GM21381 (cell line): Measurements from ENCODE around the gene FHDC1.

Source experiments
- ATAC-seq: cut with Tn5 transposase; IDR thresholded peaks from one replicate; pipeline ENCODE4 v1.9.1; 2021; ENCODE audit warnings: mild to moderate bottlenecking, moderate library complexity; ENCODE audit not compliant: unreplicated experiment

The FHDC1 gene

DNA sequence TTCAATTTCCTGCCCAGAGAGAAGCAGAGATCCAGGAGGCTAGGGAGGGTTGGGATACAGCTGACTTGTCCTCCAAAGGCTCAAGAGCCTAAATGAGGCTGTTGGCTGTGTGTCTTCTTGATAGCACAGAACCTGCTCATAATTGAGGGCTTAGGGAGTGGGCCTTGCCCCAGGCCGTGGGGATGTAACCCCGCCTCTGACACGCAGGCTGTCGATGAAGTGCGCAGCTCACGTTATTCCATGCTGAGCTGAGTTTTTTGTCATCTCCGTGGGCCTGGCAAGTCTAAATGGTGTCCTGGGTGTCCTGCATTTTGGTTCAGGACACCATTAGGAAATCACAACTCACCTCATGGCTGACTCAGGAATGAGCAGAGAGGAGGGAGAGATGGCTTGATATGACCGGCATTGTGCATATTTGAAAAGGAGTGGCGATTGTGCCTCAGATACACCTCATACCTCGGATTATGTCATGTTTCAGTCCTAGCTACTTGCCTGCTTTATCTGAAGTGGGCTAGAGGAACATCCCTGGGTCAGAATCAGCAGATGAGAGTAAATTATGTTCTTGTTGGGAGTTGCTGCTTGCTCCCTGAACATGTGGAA lies 43.7 kb downstream of the FHDC1 start:
- no peak for ATAC-seq

DNA sequence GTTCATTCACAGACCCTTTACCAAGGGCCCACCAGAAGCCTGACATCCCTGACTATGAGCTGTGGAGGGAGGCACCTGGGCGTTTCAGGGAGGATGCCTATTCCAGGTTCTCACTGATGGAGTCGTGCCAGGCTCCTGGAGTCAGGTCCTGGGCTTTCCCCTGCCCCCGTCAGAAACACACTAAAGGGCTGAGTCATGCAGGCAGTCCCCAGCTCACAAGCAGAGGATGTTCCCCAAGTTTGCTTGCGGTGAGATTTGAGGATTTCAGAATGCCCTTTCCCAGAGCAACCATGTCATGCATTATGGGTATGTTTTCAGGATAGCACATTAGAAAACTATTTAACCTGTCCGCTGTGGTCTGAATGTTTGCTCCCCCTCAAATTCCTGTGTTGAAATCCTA lies 45.2 kb downstream of the FHDC1 start:
- no peak for ATAC-seq

DNA sequence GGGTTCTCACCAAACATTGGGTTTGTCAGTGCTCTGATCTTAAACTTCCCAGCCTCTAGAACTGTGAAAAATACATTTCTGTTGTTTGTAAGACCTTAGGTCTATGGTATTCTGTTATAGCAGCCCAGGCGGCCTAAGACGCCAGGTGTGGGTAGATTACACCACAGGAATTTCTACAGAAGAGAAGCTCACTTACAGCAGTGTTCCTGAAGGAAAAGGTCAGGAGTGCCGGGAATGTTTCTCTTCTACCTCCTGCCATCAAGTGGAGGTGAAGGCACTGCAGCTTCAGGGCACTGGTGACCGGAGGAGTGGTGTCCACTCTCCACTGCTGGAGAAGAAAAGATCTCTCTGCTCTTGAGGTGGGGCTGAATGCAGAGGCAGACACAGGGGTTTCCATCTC lies 45.7 kb downstream of the FHDC1 start:
- ATAC-seq: no peak

DNA sequence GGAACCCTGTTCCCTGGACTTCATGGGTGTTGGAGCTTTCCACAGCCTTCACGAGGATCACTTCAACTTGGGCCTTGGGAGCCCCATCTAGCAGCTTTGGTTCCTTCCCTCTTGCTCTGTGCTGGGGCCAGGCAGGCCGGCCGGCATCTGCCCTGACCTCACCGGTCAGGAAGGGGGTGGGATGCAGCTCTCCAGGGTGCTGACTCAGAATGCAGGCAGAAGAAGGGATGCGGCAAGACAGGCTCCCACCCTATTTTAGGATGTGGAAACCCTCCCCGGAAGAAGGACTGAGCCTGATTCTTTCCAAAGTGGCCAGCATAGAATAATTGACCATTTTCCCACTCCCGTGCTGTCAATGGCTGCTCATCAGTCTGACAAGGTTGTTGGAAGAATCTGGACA lies 47.1 kb downstream of the FHDC1 start:
- no peak for ATAC-seq

DNA sequence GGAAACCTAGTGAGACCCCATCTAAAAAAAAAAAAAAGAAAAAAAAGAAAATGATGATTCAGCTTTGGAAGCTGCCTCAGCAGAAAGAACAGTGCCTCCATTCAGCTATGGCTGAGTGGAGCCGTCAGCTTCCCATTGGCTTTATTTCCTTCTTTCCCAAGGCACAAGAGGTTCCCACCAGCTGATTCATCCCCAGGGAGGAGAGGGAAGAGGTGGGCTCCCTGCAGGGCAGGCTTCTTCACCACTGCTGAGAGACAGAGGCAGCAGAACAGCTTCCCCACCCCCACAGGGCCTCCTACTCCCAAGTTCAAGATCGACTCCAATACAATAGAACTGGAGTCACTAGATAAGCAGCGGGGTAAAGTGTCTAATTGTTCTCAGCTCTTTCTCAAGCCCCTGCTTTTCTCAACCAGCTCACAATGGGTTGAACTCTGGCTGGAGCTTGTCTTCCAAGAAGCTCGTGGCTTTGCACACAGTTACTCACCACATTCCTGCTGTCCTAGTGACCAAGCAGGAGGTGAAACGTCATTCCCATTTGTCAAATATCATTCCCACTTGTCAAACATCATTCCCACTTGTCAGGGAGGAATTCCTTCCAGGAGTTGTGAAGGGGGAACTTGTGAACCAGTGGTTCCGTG lies 47.8 kb downstream of the FHDC1 start:
- no peak for ATAC-seq

DNA sequence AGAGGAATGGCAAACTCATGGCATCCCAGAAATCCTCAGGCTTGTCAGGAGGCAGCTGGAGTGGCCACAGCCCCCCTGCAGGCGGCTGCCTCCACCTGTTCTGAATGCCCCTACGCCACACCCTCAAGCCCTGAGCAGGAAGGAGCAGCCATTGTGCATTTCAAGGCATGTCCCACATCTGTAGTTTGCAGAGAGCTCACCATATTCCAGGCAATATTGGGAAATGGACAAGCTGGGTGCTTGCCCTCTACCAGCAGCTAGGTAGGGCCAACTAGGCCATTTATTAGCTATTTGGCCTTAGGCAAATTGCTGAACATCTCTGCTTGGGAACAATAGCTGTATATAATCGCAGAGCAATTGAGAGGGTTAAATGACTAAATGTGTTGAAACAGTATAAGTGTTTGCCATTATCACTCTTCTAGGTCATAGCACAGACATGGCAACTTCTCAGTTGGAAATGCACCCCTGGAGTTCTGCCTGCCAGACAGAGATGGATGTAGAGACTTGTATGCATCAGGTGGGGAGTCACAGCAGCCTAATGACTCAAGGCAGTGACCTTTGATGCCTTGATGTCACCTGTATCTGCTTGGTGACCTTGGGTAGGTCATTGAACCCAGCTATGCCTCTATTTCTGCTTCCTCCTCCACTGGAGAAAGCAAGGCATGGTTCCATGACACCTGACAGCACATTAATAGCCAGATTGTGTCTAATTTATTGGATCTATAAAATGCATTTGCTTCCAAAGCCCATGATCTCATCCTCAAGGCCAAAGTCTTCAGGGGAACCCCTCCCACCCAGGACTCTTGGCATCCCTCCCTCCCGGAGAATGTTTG lies 52.8 kb downstream of the FHDC1 start:
- no peak for ATAC-seq

DNA sequence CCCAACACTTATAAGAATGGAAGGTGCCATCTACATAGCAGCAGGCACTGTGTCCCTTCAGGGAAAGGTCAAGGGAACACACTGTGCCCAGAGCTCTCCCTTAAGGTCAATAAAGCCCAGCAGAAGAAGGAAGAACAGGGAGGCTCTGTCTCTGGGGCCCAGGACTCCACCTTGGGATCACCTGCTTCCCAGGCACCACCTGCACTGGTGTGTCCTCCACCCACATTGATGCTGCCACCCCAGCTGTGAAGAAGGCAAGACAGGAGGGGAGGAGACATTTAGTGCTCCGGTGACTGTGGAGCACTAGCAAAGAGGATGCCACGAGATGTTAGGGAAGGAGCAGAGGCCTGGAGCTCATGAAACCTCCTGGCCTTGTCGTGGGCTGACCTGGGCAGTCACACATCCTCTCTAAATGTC lies 53.4 kb downstream of the FHDC1 start:
- no peak for ATAC-seq

DNA sequence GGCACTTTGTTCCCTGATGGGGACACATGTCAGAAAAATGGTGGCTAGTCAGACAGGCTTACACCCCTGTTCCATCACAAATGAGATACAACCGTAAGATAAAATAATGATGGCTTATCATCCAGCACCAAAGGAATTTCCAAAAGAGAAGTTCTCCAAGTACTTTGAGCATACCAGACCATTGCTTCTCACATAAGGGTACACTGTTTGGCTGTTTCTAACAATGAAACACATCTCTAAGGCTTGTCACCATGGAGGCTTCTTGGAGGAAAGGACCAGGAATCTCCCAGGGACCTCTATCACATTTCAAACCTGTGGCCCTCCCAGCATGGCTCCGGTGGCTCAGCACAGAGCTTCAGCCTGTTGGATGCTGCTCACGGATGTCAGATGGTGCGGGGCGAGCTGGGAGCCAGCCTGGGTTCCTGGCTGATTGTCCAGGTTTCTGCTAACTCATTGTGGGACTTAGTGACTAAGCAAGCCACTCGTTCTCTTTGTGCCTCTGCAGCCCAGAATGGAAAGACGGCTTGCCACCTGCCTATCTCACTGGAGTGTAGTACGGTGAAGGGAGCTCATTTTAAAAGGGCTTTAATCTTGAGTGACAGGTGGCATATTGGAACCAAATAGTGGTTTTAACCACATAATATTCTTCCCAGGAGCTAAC lies 54.5 kb downstream of the FHDC1 start:
- no peak for ATAC-seq

DNA sequence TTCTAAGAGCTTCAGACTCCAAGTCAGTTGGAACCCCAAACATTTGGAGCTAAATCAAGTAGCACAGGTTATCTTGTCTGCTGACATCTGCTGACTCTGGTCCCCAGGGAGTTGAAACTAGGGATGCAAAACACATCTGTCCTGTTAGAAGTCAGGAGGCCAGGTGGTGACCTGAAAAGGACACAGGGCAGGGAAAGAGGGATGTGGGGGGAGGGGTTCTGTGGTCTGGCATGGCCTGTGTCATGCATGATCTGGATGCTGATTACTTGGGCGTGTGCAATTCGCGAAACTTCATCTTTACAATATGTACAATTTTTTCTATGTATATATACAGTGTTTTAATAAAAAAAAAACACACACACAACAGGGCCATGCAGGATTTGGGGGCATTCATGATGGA lies 55.3 kb downstream of the FHDC1 start:
- ATAC-seq: no peak

DNA sequence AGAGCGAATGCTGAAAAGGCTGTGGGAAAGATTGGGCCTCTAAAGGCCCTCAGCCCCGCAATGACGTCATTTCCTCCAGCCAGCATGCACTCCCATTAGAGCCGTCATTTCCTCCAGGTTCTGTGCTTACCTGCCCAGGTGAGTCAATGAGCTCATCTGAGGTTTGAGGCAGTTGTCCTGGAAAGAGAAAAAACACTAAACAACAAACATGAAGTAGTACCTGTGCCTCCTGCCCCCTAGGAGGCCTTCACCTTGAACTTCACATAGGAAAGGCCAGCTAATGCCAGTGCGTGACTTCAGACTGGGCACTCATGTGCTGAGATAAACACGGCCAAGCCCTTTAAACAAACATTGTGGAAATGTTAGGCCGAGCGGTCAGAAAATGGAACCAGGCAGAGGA lies 55.9 kb downstream of the FHDC1 start:
- no peak for ATAC-seq

DNA sequence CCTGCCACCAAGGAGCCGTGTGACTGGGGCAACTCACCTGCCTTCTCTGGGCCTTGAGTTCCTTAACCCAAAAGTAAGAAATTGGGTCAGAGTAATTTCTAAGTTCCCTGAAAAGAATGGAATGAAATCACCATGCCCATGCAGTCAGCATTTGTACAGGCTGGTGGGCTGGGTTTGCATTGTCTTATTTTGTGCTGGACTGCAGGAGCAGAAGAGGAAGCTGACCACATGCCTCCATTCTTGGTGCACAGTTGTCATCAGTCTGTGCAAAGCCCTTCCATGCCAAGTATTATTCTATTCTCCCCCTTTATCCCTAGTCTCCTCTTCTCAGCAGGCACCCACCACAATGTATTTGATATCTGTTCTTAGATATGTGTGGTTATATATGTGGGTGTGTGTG lies 56.3 kb downstream of the FHDC1 start:
- ATAC-seq: no peak

DNA sequence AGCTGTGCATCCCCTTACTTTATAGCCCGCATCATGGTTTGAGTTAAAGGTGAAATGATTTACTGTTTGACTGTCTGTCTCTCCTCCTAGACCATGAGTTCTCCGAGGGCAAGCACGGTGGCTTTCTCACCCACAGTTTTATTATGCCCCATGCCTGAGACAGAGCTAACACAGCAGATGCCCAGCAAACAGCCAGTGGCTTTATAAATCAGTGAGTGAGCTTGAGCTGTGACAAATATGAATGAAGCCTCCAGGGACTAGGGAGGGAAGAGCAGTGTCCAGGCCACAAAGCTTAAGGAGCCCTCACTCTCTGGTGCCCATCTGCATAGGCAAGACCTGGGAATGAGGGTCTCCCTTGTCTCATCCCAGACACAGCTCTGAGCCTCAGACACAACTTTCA lies 57.9 kb downstream of the FHDC1 start:
- no peak for ATAC-seq

DNA sequence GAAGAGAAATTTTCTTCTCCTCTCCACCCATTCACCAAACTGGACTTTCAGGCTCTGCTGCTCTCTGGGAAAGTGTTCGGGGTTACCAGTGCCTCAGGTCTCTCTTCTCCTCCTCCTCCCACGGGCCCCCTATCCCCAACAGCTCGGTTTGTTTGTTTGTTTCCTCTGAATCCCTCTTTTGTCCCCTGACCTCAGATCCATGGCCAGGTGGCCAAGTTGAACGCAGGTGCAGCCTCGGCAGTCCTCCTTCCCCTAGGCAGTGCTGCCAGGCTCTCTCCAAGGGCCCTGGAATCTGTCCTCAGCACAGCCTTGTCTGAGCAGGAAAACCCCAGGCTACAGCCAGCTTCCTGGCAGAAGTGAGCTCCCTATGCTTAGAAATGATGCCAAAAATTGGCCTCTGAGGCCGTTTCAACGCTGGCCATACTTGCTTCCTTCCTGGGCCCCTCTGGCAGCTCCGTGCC lies 60.0 kb downstream of the FHDC1 start:
- no peak for ATAC-seq

DNA sequence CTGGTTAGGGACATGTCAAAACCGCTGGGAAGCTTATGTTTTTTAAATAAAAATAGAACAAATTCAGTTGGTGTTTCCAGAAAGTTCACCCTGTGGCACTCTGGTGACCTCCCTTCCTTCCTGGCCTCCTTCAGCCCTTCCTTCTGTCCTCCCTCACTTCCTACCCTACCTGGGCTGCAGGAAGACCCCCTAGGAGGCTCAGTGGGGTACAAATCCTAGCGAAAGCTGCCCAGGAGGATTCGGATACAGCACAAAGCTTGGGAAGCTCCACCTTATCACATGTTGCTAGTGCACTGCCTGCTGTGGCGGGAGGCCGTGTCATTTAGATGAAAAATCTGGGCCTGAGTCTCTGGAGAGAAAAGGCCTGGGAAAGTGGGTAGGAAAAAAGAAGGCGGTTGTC lies 60.5 kb downstream of the FHDC1 start:
- no peak for ATAC-seq

DNA sequence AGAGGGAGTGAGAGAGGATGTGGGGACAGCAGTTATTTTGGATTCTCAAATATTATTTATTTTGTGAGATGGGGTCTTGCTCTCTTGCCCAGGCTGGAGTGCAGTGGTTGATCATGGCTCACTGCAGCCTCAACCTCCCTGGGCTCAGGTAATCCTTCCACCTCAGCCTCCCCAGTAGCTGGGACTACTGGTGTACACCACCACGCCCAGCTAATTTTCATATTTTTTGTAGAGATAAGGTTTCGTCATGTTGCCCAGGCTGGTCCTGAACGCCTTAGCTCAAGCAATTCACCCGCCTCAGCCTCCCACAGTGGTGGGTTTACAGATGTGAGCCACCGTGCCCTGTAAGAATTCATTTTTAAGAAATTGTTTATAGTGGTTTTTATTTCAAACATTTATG lies 61.2 kb downstream of the FHDC1 start:
- ATAC-seq: no peak

DNA sequence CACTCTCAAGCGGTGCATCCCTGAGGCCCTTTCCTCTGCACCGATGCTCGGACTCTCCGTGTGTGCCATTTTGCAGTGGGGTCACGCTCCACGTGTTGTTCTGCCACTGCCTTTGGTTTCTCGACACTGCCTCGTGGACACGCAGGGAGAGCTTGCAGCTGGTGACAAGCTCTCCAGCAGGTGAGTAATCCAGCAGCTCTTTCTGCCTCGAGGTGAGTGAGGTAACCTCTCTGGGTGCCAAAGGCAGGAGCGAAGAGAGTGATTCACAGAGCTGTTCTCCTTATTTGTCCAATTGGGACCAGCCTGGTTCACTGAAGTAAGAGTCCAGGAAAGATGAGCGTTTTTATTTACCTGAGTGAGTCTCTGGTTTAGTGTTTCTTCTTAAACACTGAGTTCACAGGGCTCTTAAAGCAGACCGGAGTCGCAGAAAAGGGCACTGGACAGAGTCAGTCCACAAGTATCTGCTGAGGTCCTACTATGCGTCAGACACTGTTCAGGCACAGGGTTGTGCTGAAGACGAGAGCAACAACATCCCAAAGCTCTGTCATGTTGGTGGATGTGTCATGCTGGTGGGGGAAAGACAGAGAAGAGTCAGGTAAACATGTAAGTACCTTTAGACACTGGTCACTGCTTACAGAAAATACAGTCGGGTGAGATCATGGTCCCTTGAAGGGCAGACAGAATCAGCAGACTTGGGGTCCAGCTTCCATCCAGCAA lies 61.8 kb downstream of the FHDC1 start:
- no peak for ATAC-seq

DNA sequence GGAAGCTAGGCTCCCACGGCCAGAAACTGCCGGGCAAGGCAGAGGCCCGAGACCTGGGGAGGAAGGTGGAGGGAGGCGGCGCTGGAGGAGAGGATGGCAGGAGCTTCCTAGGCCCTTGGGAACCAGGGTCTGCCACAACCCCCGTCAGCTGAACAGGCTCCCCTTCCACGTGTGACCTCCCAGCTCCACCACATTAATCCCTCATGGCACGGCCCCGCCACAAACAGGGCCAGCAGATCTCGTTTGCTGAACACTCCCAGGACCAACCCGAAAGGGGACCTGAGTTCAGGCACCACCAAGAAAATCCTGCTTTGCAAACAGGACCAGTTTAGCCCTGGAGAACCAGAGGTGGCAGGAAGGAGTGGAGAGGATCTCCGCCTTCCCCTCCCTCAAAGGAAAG lies 62.7 kb downstream of the FHDC1 start:
- ATAC-seq: no peak

DNA sequence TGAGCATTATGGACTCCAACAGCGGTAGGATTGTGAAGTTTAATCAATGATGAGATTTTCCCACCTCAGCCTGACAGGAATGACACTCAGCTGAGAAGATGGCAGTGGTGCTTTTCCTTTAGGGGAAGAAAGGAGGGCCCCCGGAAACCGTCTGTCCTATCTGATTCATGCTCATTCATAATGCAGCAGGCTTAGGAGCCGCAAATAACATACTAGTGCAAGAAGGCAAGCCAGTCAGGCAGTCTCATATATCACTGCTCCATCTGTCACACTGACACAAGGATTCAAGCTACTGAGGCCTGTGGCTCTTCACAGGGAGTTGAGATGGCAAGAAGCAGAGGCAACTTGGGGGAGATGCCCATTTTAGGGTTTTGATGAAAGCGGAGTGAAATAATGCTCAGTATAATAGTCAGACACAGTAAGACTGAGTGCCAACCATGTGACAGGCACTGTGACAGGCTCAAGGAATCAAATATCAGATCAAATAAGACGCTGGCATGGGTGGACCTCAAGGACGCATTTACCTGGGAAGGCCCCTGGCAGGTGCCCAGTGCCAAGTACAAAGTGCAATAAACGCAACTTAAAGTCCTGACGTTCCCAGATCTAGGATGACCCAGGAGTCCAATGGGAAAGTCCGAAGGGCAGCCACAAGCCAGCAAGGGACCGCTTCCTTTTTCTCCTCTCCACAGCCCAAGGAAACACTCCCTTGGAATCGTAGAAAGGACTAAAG lies 63.4 kb downstream of the FHDC1 start:
- ATAC-seq: no peak

DNA sequence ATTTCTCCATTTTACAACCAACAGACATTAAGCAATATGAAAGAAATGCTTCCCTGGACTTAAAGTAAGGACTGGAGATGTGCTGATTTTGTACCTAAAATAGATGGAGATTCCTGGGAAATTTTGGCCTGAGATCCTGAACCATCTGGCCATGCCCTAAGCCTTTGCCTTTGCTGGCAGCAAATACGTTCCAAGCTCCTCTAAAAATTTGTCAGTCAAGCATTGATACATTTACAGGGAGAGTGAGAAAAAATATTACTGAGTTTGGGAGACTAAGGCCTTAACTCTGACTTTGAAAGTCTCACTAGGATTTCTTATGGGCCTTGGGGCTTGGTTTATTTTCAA lies 63.9 kb downstream of the FHDC1 start:
- ATAC-seq: no peak

DNA sequence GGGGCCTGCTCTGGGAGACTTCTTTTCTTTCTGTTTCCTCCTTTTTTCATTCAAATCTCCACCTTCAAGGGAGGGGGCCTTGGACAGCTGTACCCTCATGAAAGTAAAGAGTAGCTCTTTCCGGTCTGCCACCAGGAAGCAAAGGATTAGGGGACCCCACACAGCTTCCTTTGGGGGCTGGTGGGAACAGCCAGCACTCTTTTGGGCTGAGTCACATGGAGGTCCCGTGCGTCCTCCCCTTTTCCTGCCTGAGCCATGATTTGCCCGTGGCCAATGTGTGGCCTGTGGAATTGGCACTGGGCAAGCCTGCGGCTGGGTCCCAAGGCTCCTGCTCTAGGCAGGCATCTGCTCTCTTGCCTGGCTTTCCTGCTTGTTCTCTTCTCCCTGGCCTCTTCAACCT lies 65.5 kb downstream of the FHDC1 start:
- ATAC-seq: no peak
